RWPE1 (cell line): ENCODE results near the gene KAT6B.

Source experiments
- CTCF ChIA-PET: fragments of 350-600 bp; sonication (Branson Sonifier 250); formaldehyde crosslinking; extraction: SDS; loops from one replicate; lab custom pipeline; 2021; lab: Yijun Ruan, JAX
- POLR2A ChIA-PET: fragments of 400-600 bp; formaldehyde crosslinking; extraction: SDS; loops from one replicate; lab custom pipeline; 2020; ENCODE audit warnings: antibody characterized with exemption; ENCODE audit not compliant: low non-redundant PET; lab: Yijun Ruan, JAX
- DNase-seq: peaks from one replicate; pipeline ENCODE4 v3.0.0; 2012; ENCODE audit warnings: low spot score
- H3K27ac ChIP-seq: fragments of 450-650 bp; 2 replicates; pipeline ENCODE4 v1.5.1; 2017
- TF ChIP-seq, protein P1 (sequence below): fragments of 450-650 bp; conservative IDR thresholded peaks from 2 replicates; pipeline ENCODE4 v1.5.1; 2017; ENCODE audit warnings: low read depth, mild to moderate bottlenecking

The KAT6B gene

DNA sequence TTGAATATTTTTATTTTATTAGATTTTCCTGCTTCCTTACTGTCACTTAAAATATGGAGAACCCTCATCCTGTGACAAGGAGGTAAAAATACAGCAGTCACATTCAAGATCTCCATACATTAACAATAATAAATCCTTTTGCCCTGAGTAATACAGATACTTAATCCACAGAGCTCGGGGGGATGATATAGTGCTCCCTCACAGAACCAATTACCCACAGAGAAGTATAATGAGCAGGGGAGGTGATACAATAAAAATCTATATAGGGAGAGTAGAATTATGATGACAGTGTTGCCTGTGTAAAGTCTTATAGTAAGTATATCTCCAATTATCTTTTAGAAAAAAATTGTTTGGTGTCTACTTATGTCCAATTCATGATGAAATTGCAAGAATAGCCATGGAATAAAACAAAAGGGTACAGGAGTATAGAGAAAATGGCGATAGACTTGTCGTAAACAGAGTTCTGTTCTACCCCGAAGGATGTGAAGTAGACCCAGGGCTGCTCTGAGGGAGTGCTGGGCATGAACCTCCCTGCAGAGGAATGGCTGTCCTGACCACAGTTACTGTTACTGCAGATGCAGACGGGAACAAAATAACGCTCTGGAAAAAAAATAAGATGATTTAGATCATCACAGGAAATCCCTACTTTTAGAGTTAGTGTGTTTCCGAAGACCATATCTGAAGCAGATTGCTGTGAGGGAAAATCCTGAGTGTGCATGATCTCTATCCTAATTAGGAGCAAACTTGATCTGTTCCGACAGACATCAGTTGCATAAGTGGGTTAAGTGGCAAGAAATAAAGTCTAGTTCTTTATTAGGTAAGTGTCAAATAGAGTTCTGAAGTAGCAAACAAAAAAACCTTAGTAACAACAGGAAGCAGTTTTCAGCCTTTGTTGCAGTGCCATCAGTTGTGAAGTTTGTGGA, 123.7 kb downstream of the KAT6B start:
- ChIA-PET POLR2A (no interaction called here), CTCF (no interaction called here)
- TF ChIP-seq, protein P1, sequence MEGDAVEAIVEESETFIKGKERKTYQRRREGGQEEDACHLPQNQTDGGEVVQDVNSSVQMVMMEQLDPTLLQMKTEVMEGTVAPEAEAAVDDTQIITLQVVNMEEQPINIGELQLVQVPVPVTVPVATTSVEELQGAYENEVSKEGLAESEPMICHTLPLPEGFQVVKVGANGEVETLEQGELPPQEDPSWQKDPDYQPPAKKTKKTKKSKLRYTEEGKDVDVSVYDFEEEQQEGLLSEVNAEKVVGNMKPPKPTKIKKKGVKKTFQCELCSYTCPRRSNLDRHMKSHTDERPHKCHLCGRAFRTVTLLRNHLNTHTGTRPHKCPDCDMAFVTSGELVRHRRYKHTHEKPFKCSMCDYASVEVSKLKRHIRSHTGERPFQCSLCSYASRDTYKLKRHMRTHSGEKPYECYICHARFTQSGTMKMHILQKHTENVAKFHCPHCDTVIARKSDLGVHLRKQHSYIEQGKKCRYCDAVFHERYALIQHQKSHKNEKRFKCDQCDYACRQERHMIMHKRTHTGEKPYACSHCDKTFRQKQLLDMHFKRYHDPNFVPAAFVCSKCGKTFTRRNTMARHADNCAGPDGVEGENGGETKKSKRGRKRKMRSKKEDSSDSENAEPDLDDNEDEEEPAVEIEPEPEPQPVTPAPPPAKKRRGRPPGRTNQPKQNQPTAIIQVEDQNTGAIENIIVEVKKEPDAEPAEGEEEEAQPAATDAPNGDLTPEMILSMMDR = no peak
- DNase-seq = no peak
- H3K27ac ChIP-seq = no peak overlapping the region

DNA sequence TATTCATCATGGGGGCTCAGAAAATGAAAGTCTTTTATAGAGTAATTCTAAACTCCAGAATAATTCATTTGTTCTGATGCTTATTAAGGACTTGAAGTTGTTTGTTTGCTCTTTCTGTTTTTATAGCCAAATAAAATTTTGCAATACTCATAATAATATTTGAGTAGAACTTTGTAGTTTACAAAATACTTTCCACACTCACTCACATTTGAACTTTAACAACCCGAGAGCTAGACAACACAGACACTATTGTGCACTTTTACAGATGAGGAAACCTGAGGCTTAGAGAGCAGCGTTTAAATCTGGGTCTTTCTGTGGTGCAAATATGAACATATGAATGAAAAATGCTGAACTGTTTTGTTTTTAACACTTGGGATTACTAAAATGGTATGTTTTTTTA, 126.8 kb downstream of the KAT6B start:
- ChIA-PET POLR2A (no interaction called here), CTCF (no interaction called here)
- DNase-seq = no peak
- TF ChIP-seq, protein P1 = no peak
- no peak overlapping the region for H3K27ac ChIP-seq

DNA sequence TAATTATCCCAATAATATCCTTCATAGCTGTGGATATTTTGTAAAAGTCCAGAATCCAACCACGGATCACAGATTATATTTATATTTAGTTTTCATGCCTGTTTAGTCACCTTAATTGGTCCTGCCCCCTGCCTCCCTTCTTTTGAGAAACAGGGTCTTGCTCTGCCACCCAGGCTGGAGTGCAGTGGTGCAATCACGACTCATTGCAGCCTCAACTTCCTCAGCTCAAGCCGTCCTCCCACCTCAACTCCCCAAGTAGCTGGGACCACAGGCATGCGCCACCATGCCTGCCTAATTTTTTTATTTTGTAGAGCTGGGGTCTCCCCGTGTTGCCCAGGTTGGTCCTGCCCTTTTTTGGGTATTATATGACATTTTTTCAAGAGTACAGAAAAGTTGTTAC, 129.4 kb downstream of the KAT6B start:
- no peak overlapping the region for H3K27ac ChIP-seq
- POLR2A ChIA-PET = no interaction called here
- TF ChIP-seq, protein P1 = no peak
- DNase-seq = no peak
- CTCF ChIA-PET = no interaction called here

DNA sequence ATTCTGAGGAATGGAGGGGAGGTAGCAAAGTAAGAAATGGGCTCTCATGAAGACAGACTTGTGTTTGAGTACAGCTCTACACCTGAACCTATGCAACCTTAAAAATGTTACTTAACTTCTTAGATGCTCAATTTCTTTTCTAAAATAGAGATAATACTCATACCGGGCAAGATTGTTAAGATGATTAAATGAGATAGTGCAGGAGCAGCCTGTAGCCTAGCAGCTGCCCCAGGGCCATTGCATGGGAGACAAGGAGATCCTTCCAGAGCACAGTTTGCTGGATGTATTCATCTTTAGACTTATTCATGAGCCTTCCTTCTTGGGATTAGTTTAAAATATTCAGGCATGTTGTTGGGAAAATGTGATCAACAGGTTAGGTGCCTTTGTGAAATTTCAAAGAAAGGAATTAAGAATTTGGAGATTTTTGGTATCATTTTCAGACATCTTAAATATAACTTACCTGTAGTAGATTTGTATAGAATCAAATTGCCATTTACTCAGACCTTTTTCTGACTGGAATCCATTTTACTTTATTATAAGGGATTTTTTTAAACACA, 130.2 kb downstream of the KAT6B start:
- CTCF ChIA-PET = interaction anchor here (1.1 kb wide), 1 partner anchor 12 kb away, joined by 6 read pairs; no protein-coding TSS in a partner anchor
- DNase-seq = no peak
- H3K27ac ChIP-seq = no peak overlapping the region
- TF ChIP-seq, protein P1 = no peak
- POLR2A ChIA-PET = no interaction called here

DNA sequence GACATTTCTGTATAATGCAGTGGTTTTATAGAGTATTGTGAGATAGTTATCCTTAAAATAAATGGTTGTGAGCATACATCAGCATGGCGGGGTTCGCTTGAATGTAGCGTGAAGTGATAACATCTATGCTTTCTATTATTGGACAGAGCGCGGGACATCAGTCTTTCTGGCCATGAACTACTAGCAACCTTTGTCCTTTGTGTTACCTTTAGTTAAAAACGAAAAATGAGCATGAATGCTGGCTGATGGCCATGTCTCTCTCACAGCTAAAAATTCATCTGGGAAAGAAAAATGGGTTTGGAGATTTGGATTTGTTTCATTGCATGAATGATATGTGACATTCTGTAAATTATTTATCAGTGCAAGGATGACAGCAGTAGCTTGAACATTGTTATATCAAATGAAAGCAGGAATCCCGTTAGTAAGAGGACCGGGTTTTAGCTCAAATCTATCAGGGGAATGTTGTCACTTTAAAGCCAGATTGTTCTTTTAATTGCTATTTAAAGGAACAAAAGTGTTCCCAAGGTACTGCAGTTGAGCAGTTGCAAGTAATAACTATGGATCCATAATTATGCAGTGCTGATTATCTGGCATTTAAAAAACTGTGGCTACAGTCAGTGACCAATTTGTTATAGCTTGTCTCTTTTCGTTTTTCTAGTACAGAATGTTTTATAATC, 131.0 kb downstream of the KAT6B start:
- TF ChIP-seq, protein P1 = no peak
- DNase-seq = no peak
- POLR2A ChIA-PET = no interaction called here
- no peak overlapping the region for H3K27ac ChIP-seq
- CTCF ChIA-PET = interaction anchor here (0.6 to 1.1 kb wide), 3 partner anchors 11 to 362 kb away, joined by 3 to 6 read pairs (median 4); no protein-coding TSS in a partner anchor

DNA sequence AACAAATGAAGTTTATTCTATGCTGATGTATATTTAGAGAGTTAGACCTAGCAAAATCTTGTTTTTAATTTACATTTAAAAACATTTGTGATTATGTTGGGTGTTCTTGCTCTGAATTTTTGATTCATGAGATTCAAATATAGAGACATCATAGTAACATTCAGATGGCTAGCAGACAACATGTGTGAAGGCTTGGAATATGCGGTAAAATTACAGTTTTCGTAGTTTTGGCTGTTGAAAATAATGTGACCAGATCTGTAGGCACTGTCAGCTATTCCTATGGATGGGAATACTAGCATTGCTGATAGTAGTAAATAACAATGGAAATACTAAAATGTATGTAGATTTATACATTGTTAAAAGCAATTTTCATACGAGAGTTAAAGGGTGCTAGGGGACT, 131.9 kb downstream of the KAT6B start:
- POLR2A ChIA-PET = no interaction called here
- CTCF ChIA-PET = no interaction called here

More for the DNA sequence above, 131.9 kb downstream of the KAT6B start:
- H3K27ac ChIP-seq = no peak overlapping the region
- no peak for DNase-seq
- TF ChIP-seq, protein P1 = no peak
